NCI-H2029 (cell line): Measurements from ENCODE around the gene S100A6.
"Not testable (repeated sequence)": the region's sequence is repeated elsewhere in the genome, so short reads cannot be mapped to it uniquely, and the experiment has no call there.

Experiments used
- DNase-seq: peaks from one replicate; lab custom pipeline; 2025; lab: John Stamatoyannopoulos, UW

S100A6 gene

DNA sequence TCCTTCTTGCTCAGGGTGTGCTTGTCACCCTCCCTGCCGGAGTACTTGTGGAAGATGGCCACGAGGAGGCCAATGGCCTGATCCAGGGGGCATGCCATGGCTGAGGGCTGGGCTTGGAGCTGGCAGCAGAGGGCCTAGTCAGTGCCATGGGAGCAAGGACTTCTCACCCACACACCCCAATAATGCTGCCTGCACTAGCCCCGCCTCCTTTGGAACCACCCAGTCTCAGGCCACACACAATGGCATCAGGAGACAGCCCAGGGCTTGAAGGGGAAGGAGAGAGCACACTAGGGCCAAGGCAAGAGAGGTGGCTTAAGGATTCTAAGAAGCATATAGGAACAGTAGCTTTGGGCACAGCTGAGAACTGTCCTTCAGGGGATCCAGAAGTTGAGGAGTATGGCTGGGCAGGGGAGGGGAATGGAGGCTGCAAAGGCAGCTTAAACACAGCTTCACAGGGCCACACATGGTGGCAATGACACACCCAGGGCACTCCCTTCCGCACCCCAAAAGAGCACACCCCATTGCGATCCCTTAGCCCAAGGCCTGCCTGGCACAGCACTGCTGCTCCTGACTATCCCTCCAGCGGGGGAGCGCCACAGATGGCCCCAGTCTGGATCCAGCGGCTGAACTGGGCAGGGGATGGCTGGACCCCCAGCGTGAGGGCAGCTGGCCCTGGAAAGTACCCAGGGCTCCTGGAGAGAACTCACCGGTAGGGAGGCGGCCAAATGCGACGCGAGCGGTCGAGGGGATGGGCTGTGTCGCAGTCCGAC is at the start of gene S100A6:
Gene S100A6 (minus strand): TSS at position 750 of the 770 bp plus-strand sequence. CDS start 652 bp downstream, at position 98.
- DNase-seq = no peak

DNA sequence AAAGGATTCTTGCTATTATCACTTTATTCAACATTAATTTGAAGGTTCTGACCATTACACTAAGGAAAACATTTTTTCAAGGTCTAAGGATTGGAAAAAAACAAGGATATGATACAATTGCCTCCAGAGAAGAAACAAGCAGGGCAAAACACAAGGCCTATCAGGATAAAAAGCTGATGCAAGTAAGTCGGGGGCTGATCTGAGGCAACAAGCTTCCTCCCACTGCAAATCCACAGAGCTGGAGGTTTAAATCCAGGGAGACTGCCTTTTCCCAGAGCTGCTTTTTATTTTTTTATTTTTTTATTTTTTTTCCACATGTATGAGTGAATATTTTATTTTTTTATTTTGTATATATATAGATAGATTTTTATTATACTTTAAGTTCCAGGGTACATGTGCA is 49.2 kb upstream of the S100A6 start:
- DNase-seq = no peak

DNA sequence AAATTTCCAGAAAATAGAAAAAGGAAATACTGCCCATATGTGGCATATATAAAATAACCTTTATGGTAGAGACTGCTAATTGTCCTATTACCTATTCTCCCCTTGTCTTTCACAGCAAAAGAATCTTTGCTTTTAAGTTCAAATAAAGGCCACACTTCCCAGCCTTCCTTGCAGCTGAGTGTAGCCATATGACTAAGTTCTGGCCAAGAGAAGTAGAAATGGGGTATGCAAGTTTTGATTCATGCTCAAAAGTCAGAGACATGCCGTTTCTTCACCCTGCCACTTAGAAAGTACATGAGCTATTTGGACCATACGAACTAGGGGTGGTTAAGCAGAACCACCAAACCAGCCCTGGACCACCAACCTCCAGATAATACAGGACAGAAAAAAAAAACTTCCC is 48.2 kb upstream of the S100A6 start:
- no peak for DNase-seq

DNA sequence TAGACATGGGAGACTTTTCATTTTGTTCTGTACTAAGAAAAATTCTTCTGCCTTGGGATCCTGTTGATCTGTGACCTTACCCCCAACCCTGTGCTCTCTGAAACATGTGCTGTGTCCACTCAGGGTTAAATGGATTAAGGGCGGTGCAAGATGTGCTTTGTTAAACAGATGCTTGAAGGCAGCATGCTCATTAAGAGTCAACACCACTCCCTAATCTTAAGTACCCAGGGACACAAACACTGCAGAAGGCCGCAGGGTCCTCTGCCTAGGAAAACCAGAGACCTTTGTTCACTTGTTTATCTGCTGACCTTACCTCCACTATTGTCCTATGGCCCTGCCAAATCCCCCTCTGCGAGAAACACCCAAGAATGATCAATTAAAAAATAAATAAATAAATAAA is 47.7 kb upstream of the S100A6 start:
- not testable (repeated sequence) for DNase-seq

DNA sequence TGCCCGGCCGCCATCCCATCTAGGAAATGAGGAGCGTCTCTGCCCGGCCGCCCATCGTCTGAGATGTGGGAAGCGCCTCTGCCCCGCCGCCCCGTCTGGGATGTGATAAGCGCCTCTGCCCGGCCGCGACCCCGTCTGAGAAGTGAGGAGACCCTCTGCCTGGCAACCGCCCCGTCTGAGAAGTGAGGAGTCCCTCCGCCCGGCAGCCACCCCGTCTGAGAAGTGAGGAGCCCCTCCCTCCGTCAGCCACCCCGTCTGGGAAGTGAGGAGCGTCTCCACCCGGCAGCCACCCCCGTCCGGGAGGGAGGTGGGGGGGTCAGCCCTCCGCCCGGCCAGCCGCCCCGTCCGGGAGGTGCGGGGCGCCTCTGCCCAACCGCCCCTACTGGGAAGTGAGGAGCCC is 47.0 kb upstream of the S100A6 start:
- not testable (repeated sequence) for DNase-seq

DNA sequence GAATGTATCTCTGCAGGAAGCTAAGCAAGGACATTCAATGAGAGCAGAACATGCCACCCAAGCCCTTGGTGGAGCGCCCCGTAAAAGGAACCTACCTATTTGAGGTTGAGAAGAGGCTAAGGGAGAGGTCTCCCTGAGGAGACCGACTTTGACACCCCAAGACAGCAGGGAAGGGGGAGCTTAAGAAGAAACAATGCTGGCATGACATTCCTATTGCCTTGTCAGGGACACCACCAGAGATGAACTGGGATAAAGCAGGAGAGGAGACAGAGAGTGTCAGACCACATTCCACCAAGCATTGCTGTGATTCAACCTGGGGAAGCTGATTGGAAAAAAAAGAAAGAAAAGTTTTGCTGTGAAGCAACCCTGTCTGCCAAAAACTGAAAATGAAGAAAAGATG is 43.1 kb upstream of the S100A6 start:
- DNase-seq = no peak

DNA sequence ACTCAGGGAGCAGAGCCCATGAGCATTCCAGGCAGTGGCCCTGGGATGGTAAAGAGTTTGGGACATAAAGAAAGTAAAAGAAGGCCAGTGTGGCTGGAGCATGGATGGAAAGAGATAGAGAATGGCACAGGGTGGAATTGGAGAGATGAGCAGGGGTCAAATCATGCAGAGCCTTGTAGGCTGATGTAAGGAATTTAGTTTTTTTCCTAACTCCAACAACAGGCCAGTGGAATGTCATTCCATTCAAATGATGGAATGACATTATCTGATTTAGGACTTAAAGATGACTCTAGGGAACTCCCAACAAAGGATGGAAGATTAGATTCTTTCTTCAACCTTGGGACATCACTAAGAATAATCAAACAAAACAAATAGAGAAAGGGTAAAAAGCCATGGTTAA is 42.7 kb upstream of the S100A6 start:
- DNase-seq = no peak

DNA sequence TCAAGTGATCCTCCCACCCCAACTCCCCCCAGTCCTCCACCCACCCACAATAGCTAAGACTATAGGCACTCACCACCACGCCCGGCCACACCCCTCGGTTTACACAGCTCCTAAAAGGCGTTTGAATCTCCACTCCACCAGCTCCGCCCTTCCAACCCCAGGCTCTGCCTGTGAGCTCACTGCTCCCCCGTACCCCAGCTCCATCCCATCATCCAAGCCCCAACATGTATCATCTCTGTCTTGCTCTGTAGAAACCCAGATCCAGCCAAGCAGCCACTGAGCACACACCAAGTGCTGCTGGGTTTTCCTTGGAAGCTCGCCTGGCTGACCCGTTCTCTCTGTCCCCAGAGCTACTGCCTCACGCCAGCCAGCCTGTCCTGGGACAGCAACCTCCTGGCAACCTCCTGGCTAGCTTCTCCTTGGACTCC is 41.8 kb upstream of the S100A6 start:
- no peak for DNase-seq

DNA sequence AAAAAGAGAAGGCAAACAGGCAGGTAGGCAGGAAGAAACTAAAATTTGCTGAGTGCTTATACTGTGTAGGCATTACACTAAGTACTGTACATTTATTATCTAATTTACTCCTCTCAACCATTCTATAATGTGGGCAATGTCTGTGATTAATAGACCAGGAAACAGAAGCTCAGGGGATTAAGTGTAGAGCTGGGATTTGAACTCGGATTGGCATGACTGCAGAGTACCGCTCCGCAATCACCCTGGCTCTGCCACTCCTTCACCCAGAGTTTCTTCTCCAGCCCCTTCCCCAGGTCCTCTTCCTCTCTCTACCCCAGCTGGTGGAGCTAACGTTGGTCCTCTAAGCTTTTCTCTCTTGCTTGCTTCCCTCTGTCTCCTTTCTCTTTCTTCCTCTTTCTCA is 41.3 kb upstream of the S100A6 start:
- no peak for DNase-seq

DNA sequence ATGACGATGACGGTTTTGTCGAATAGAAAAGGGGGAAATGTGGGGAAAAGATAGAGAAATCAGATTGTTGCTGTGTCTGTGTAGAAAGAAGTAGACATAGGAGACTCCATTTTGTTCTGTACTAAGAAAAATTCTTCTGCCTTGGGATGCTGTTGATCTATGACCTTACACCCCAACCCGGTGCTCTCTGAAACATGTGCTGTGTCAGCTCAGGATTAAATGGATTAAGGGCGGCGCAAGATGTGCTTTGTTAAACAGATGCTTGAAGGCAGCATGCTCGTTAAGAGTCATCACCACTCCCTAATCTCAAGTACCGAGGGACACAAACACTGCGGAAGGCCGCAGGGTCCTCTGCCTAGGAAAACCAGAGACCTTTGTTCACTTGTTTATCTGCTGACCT is 39.7 kb upstream of the S100A6 start:
- not testable (repeated sequence) for DNase-seq

DNA sequence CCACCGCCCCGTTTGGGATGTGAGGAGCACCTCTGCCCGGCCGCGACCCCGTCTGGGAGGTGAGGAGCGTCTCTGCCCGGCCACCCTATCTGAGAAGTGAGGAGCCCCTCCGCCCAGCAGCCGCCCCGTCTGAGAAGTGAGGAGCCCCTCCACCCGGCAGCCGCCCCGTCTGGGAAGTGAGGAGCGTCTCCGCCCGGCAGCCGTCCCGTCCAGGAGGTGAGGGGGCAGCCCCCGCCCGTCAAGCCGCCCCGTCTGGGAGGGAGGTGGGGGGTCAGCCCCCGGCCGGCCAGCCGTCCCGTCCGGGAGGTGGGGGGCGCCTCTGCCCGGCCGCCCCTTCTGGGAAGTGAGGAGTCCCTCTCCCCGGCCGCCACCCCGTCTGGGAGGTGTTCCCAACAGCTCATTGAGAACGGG is 39.3 kb upstream of the S100A6 start:
- DNase-seq = not testable (repeated sequence)

DNA sequence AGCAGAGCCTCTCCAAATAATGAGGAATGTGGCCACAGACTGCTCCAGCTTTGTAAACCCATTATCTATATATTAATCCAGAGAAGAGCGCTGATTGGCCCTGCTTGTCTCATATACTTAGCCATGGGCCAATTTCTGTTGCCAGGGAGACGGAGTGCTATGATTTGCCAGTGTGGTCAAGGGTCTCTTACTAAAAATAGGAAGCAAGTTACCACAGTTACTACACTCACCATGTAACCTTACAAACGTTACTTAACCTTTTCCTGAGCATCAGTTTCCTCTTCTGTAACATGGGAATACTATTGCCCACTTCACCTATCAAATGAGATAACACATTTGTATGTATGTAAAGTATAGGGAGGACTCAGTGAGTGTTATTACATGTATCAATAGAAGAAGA is 37.6 kb upstream of the S100A6 start:
- no peak for DNase-seq

DNA sequence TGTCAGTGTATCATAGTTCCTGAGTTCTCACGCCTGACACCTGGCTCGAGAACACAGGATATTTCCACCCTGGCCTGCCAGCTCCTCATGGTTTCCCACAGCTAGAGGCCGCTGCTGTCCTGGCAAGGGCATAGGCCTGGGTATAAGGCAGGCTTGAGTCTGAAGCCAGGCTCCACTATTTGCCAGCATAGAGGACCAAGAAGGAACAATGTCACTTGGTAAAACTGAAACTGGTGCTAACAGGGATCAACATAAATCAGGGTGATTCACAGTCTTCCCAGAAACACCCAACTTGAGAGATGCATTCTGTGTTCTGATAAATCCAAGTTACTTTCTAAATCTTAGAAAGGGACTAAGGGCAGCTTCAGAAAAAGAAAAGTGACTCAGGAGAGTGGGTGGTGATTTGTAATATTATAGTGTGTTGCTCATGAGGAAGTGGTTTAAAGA is 36.8 kb upstream of the S100A6 start:
- DNase-seq = peak; percentile 68

DNA sequence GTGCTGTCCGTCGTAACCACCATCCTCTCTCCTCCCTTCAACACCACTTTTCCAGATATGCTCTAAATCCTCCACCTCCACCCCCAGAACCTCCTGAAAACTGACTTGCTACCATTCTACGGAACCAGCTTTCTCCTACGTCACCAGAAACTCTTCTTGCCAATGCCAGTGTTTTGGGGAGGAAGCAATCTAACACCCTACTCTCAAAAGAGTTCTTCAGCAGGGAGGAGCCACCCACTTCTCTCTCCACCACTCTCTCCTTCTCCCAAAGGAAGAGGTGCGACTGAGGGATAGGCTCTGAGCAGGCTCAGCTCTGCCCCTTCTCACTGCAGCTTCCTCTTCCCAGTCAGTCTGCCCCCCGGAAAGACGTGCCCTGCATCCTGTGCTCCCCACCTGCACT is 35.9 kb upstream of the S100A6 start:
- DNase-seq = no peak

DNA sequence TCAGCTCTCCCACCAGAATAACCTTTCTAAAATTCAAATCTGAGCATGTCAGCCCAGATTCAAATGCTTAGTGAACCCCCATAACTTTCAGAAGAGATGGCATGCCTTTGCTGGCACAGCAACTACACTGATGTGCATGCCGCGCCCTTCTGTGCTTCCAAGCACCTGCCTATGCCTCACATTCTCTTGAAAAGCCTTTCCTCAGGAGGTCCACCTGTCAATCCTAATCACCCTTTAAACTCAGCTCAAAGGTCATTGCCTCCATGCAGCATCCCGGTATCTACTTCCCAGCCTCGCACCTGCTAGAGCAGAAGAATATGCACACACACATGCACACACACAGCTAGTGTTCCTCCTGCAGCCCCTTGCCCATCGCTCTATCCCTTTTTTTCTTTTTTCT is 35.1 kb upstream of the S100A6 start:
- no peak for DNase-seq

DNA sequence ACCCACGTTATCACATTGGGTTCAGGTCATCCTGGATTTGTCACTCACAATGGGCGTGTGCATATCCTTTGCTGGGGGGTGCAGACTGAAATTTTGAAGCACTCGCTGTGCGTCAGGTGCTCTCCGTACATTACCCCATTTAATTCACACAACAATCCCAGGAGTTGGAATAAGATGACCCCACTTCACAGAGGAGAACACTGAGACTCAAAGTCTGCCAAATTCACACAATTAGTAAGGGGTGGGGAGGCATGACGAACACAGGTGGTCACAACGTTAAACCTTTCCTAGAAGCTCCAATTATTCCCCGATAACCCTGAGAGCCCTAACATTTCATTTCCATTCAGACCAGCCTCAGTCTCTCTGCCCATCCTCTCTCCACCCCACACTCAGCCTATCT is 33.7 kb upstream of the S100A6 start:
- no peak for DNase-seq

DNA sequence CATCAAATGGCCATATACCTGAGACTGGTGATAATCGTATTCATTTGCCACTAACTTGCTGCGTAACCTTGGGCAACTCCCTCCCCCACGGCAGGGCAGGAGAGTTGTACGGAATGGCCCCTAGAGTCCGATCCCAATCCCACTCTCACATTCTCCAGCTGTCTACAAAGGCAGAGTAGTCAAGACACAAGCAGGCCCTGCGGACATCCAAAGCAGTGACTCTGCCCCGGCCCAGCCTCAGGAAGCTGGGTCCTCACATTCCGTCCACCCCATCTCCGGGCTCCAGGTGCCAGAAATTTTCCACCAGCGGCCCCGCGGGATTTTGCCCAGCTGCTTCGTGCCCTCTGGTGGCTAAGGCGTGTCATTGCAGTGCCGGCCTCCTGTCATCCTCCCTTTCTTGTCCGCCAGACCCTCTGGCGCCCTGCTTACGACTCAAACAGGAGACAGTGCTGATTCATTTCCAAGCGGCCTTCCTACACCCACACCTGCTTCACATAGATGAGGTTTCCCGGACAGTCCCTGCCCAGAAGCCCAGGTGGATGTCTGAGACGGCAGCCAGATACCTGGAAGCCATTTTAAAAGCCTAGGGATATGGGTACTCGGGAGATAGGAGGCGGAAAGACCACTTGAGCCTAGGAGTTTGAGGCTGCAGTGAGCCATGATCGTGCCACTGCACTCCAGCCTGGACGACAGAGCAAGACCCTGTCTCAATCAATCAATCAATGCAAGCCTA is 32.7 kb upstream of the S100A6 start:
- peak; percentile 87 for DNase-seq

DNA sequence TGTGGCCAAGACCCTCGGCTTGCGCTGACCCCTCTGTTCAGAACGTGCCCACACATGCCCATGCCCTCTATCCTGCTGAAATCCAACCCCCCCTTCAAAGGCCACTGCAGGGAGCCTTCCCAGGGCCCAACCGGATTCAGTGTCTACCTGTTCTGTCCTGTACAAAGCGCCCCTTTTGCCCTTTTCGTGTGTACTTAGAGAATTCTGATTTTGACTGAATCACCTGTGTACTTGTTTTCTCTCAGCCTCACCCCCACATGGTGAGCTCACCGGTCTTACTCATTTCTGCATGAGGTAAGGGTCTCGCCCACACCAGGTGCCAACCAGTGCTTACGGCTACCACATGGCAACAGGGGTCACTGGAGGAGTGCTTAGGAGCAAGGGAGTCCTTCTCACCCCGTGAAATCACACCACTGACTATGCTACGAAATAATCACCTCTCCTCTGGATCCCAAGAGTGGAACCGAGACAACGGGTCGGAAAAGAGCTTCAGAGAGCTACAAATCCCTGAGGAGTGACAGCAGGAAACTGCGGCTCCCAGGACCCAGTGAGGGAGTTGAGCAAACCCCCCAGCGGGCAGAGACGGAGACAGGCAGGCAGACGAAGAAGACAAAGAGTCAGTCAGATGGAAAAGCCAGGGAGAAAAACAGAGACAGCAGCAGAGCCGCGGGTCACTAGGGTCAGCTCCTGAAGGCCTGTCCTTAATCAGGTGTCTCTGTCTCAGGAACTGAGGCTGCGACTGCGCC is 32.0 kb upstream of the S100A6 start:
- no peak for DNase-seq

DNA sequence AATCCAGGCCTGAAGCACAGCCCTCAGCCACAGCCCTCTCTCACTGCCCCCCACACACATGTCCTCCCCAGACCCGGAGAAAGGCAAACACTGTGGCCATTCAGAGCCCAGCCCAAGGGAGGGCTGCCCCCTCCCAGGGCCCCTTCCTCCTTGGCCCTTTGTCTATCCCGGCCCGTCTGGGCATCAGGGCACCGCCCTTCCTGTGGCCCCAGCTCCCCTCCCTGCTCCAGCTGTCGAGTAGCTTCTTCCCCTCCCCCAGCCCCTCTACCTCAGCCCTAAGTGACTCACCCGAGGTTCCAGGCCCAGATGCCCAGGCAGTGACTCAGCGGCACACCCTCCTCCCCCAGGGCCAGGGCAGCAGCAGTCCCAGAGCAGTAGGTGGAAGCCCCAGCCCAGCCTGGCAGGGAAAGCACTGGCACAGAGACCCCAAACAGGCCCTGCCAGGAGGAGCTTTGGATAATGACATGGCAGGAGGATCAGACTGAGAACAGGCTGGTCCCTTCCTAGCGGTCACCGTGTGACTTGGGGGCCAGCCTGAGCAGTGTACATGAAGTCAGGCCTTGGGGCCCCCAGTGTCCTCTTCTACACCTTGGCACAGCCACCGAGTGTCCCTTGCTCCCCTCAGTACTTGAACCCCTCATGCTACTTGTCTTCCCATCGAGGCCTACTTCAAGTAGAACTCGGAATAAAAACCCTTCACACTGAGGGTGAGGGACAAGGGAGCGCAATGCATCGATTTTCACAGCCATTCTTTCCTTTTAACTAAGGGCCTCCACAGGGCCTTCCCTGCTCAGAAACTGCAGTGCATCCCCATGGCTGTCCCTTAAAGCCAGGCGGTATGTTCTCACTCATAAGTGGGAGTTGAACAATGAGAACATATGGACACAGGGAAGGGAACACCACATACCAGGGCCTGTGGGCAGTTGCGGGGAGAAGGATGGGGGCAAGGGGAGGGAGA is 30.9 kb upstream of the S100A6 start:
- peak; percentile 91 for DNase-seq

DNA sequence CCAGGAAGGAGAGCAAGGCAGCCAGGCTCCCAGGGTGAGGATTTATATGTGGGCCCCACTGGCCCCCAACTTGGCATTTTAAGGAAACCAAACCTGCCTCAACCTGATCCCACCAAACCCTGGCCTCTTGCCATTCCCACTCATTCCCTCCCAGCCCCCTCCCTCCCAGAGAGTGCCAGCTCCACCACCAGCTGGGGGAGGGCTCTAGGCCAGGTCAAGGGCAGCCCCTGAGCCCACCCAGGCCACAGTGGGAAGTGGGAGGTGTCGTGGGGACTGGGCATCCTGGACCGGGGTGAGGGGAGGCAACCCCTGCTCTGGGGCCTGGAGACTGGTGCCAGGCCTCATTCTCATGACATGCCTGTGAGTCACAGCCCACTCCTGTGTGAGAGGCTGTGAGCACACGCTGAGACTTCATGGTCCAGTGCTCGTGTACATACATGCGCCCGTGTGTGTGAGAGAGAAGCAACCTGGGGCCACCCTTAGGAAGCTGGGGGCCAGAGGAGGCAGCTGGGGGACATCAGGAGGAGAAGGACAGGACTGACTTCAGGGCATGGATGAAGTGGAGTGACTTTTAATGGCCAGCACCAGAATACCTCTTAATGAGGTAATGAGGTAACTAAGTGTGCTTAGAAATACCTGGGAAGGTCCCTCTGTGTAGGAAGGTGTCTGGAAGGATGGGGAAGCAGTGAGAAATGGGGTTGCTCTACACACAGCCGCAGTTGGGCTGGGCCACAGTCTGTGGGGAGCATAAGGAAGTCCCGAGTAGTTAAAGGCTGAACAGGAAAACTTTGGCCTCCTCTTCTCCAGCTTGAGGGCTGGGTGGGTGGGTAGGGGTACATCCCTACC is 30.0 kb upstream of the S100A6 start, which contains the start of gene S100A2:
Gene S100A2 (minus strand): TSS at position 316 of the 846 bp plus-strand sequence. CDS start 1,967 bp downstream, outside the sequence.
- peak; percentile 69 for DNase-seq
